ENCODE data around the gene DLGAP1.
A peak's percentile ranks its signal among the peaks of the same experiment; 100 is the strongest.

DNA sequence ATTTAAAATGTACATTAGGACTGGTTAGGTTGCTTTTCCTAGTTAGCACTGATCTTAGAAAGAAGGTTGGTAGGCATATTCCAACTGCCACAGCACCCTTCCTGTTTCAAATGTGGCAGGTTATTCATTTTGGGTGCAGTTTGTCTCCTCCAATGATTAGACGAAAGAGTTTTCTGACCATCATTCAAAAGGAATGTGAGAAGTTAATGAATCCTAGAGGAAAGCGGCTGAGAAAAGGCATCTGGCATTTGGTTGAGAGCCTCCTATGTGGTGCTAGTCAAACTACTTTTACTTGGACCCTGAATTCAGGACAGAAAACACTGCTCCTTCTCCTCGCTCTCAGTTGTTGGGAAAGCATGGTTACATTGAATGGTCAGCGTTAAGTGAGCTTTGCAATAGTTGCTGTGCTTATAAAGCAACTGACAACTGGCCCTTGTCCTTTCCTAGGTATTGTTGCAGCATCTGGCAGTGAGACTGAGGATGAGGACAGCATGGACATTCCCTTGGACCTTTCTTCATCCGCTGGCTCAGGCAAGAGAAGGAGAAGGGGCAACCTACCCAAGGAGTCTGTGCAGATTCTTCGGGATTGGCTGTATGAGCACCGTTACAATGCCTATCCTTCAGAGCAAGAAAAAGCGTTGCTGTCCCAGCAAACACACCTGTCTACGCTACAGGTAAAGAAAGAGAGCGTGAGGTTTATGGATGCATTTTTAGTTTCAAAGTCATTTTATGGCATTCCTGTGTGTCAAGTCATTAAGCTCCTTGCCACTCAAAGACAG lies 999.0 kb downstream of the DLGAP1 start:
- TF ChIP-seq POLR2A (IDR thresholded peaks at IDR 0.05; ENCODE audit: low read length): peak; percentile 7
- no peak for TF ChIP-seq GATA1 (IDR thresholded peaks at IDR 0.05; ENCODE audit: low read depth, low read length)

Data from erythroblast (primary cell).